SK-N-MC (cell line): Measurements from ENCODE around the gene RBM4.
"Not testable (repeated sequence)": the region's sequence is repeated elsewhere in the genome, so short reads cannot be mapped to it uniquely, and the experiment has no call there.

ENCODE experiments used
- DNase-seq: peaks from one replicate; pipeline ENCODE4 v3.0.0-alpha.2; 2011; ENCODE audit warnings: low read depth, low spot score
- H3K27ac ChIP-seq: fragments of 200-600 bp; sonication (generic); 2 replicates; pipeline ENCODE4 v1.5.1; 2016; ENCODE audit warnings: mixed run types
- H3K36me3 ChIP-seq: fragments of 200-600 bp; sonication (generic); 2 replicates; pipeline ENCODE4 v1.6.1; 2017; ENCODE audit warnings: antibody characterized with exemption, low read length, mixed read lengths; ENCODE audit not compliant: insufficient read depth
- H3K4me3 ChIP-seq: fragments of 200-600 bp; sonication (generic); 2 replicates; pipeline ENCODE4 v1.5.1; 2016
- H3K9ac ChIP-seq: fragments of 200-600 bp; sonication (generic); 2 replicates; pipeline ENCODE4 v1.8.0; 2017; ENCODE audit warnings: mixed run types, mixed read lengths; ENCODE audit not compliant: insufficient read length
- H3K9me3 ChIP-seq: fragments of 200-600 bp; sonication (generic); 2 replicates; pipeline ENCODE4 v1.6.1; 2017; ENCODE audit warnings: low read depth, mild to moderate bottlenecking, antibody characterized with exemption, low read length, moderate library complexity, mixed read lengths
- EZH2 ChIP-seq: fragments of 200-600 bp; sonication (generic); IDR thresholded peaks from one replicate; pipeline ENCODE4 v1.6.1; 2017; ENCODE audit warnings: antibody characterized with exemption
- FOXP2 ChIP-seq: optimal IDR thresholded peaks from 2 replicates; pipeline ENCODE3; 2011; ENCODE audit warnings: mild to moderate bottlenecking, moderate library complexity; ENCODE audit not compliant: insufficient read depth; ENCODE audit errors: extremely low read length, control extremely low read depth
- POLR2AphosphoS5 ChIP-seq: IDR thresholded peaks from 2 replicates; pipeline ENCODE4 v1.6.1; 2012; ENCODE audit warnings: mild to moderate bottlenecking, low read depth, low read length, borderline replicate concordance

The RBM4 gene

GRCh38 chr11:66638177-66639065 lies at the start of gene RBM4:
TSS of gene RBM4 (plus strand) at chr11:66638703. CDS start at chr11:66639712, 1,009 bp downstream.
- H3K9ac ChIP-seq, result peak within 1 kb of the TSS; percentile 92
- TF ChIP-seq POLR2AphosphoS5 (peak; percentile 98), EZH2 (no peak)
- peak within 1 kb of the TSS; percentile 93 for H3K27ac ChIP-seq
- peak; percentile 100 for DNase-seq
- H3K9me3 ChIP-seq, result no peaks in the 10 kb centered on the region
- H3K4me3 ChIP-seq, result peak within 1 kb of the TSS; percentile 92
- peaks cover 57% of the 10 kb centered on the region for H3K36me3 ChIP-seq

- DNase-seq, H3K9me3 ChIP-seq, H3K27ac ChIP-seq, H3K36me3 ChIP-seq, H3K4me3 ChIP-seq, H3K9ac ChIP-seq: not testable (repeated sequence)
Observed at GRCh38 chr11:66589315-66589714, 49.2 kb upstream of the RBM4 start.

GRCh38 chr11:66589996-66590675 lies 48.4 kb upstream of the RBM4 start:
- no peaks in the 10 kb centered on the region for H3K9me3 ChIP-seq
- DNase-seq, result no peak
- H3K9ac ChIP-seq, result no peak overlapping the region
- H3K27ac ChIP-seq, result no peak overlapping the region
- TF ChIP-seq EZH2, result no peak
- no peak for TF ChIP-seq FOXP2
- TF ChIP-seq POLR2AphosphoS5, result no peak
- no peak overlapping the region for H3K4me3 ChIP-seq
- H3K36me3 ChIP-seq, result no peaks in the 10 kb centered on the region

GRCh38 chr11:66591175-66591574 lies 47.3 kb upstream of the RBM4 start:
- Histone ChIP-seq H3K36me3 (no peaks in the 10 kb centered on the region), H3K9ac (no peak overlapping the region), H3K4me3 (no peak overlapping the region), H3K9me3 (no peaks in the 10 kb centered on the region), H3K27ac (no peak overlapping the region)
- no peak for DNase-seq
- TF ChIP-seq POLR2AphosphoS5 (no peak), EZH2 (no peak), FOXP2 (no peak)

- H3K36me3 ChIP-seq, result no peaks in the 10 kb centered on the region
- H3K9me3 ChIP-seq, result no peaks in the 10 kb centered on the region
- peak; percentile 51 for DNase-seq
- H3K9ac ChIP-seq, result peak within 1 kb of the TSS; percentile 90
- H3K27ac ChIP-seq, result 0 out of 2 replicates have a peak within 1 kb of the TSS, but pooled peaks have one; percentile 8
- peak within 1 kb of the TSS; percentile 81 for H3K4me3 ChIP-seq
- no peak for TF ChIP-seq EZH2
- peak; percentile 100 for TF ChIP-seq POLR2AphosphoS5
- TF ChIP-seq FOXP2, result peak; percentile 39
Observed at GRCh38 chr11:66592457-66593302, 45.8 kb upstream of the RBM4 start, which contains the start of the genes CCDC87 and CCS. TSS of gene CCDC87 (minus strand) at chr11:66593063. CDS start at chr11:66593015, 48 bp downstream. TSS of gene CCS (plus strand) at chr11:66593185. CDS start at chr11:66593262, 77 bp downstream.

GRCh38 chr11:66593303-66593635 lies 45.2 kb upstream of the RBM4 start:
- Histone ChIP-seq H3K9ac (peak overlapping the region; percentile 90), H3K36me3 (no peaks in the 10 kb centered on the region), H3K4me3 (peak overlapping the region; percentile 81), H3K9me3 (no peaks in the 10 kb centered on the region), H3K27ac (0 out of 2 replicates have a peak overlapping the region, but pooled peaks have one; percentile 8)
- no peak for DNase-seq
- no peak for TF ChIP-seq POLR2AphosphoS5

- no peaks in the 10 kb centered on the region for H3K9me3 ChIP-seq
- H3K27ac ChIP-seq, result no peak overlapping the region
- H3K9ac ChIP-seq, result peak overlapping the region; percentile 90
- H3K4me3 ChIP-seq, result peak overlapping the region; percentile 81
- TF ChIP-seq FOXP2, result no peak
- no peak for TF ChIP-seq POLR2AphosphoS5
- TF ChIP-seq EZH2, result no peak
- no peak for DNase-seq
- no peaks in the 10 kb centered on the region for H3K36me3 ChIP-seq
Observed at GRCh38 chr11:66593650-66594049, 44.9 kb upstream of the RBM4 start.

- TF ChIP-seq POLR2AphosphoS5 (no peak), EZH2 (no peak), FOXP2 (no peak)
- Histone ChIP-seq H3K9me3 (no peaks in the 10 kb centered on the region), H3K36me3 (peaks cover 5% of the 10 kb centered on the region; the same call in 1 of the 2 replicates), H3K27ac (peak overlapping the region; percentile 54; the same call in 1 of the 2 replicates), H3K9ac (peak overlapping the region; percentile 32), H3K4me3 (peak overlapping the region; percentile 9; the same call in 1 of the 2 replicates)
- DNase-seq, result no peak
Observed at GRCh38 chr11:66595245-66595904, 43.1 kb upstream of the RBM4 start.
